ENCODE results near the gene RANBP10. TPM values are rescaled to one million over a fixed set of nuclear protein-coding genes. Genes with fewer than 3 reads are reported as not detected.

Gene RANBP10
- total and polyA plus RNA-seq, 2 of the 13 experiments (the other 11 are each of a cell fraction or from before 2014, with no cell fraction given), result 9.2 to 22.7 TPM

GRCh38 chr16:67847064-67847861 is 40.9 kb upstream of the RANBP10 start, which contains the start of gene CENPT (continued):
- TF ChIP-seq TOPORS (CRISPR knock-in tag; IDR thresholded peaks at IDR 0.05) (no peak), RFX5 (IDR thresholded peaks at IDR 0.05; ENCODE audit: low read depth, low read length) (no peak), AGO1 (IDR thresholded peaks at IDR 0.05; ENCODE audit: low read depth, low read length, poor library complexity, severe bottlenecking) (no peak), ZNF629 (CRISPR knock-in tag; conservative IDR thresholded peaks at IDR 0.05) (no peak), ZC3H4 (CRISPR knock-in tag; IDR thresholded peaks at IDR 0.05; ENCODE audit: borderline replicate concordance) (no peak), ZBTB14 (CRISPR knock-in tag; IDR thresholded peaks at IDR 0.05) (no peak), BCLAF1 (IDR thresholded peaks at IDR 0.05) (no peak), SYNCRIP (IDR thresholded peaks at IDR 0.05; ENCODE audit: insufficient read depth, low read depth, low read length) (no peak), NCOR1 (IDR thresholded peaks at IDR 0.05; ENCODE audit: borderline replicate concordance, low read length) (no peak), ZNF570 (CRISPR knock-in tag; IDR thresholded peaks at IDR 0.05; ENCODE audit: borderline replicate concordance) (no peak), PLSCR1 (CRISPR knock-in tag; IDR thresholded peaks at IDR 0.05; ENCODE audit: borderline replicate concordance) (no peak), ZNF431 (CRISPR knock-in tag; IDR thresholded peaks at IDR 0.05; ENCODE audit: borderline replicate concordance, low read depth) (no peak; the same call in 1 of the 2 replicates), ERF (CRISPR knock-in tag; IDR thresholded peaks at IDR 0.05) (no peak; the same call in 1 of the 2 replicates), MLXIP (CRISPR knock-in tag; IDR thresholded peaks at IDR 0.05; ENCODE audit: borderline replicate concordance) (no peak), HNRNPLL (IDR thresholded peaks at IDR 0.05; ENCODE audit: low read depth, low read length, poor library complexity, severe bottlenecking) (no peak), E2F5 (CRISPR knock-in tag; conservative IDR thresholded peaks at IDR 0.05) (no peak), ATAD3A (CRISPR knock-in tag; IDR thresholded peaks at IDR 0.05) (peak; percentile 24; the same call in 1 of the 2 replicates)

Measured in HepG2 (cell line).